HG03108 (cell line): Measurements from ENCODE around the gene OPALIN.
"Not testable (repeated sequence)": the region's sequence is repeated elsewhere in the genome, so short reads cannot be mapped to it uniquely, and the experiment has no call there.

Source experiments
- ATAC-seq: cut with Tn5 transposase; IDR thresholded peaks from one replicate; pipeline ENCODE4 v1.9.1; 2021; ENCODE audit warnings: moderate library complexity; ENCODE audit not compliant: unreplicated experiment

Gene OPALIN

GRCh38 chr10:96339956-96340904 is 18.6 kb downstream of the OPALIN start:
- no peak for ATAC-seq

- no peak for ATAC-seq
Measured at GRCh38 chr10:96339383-96339782, 19.4 kb downstream of the OPALIN start.

GRCh38 chr10:96338279-96338925 is 20.4 kb downstream of the OPALIN start:
- no peak for ATAC-seq

GRCh38 chr10:96337106-96337505 is 21.7 kb downstream of the OPALIN start:
- no peak for ATAC-seq

- no peak for ATAC-seq
Measured at GRCh38 chr10:96334616-96335526, 23.9 kb downstream of the OPALIN start.

GRCh38 chr10:96333101-96333500 is 25.7 kb downstream of the OPALIN start:
- no peak for ATAC-seq

- ATAC-seq, result no peak
Measured at GRCh38 chr10:96327462-96327861, 31.3 kb downstream of the OPALIN start.

- peak; percentile 90 for ATAC-seq
Measured at GRCh38 chr10:96325719-96326373, 33.0 kb downstream of the OPALIN start.

- ATAC-seq, result no peak
Measured at GRCh38 chr10:96324447-96324846, 34.4 kb downstream of the OPALIN start.

- no peak for ATAC-seq
Measured at GRCh38 chr10:96322275-96322674, 36.5 kb downstream of the OPALIN start.

- ATAC-seq, result no peak
Measured at GRCh38 chr10:96321822-96322221, 37.0 kb downstream of the OPALIN start.

- ATAC-seq, result no peak
Measured at GRCh38 chr10:96319754-96320474, 38.9 kb downstream of the OPALIN start.

- ATAC-seq, result no peak
Measured at GRCh38 chr10:96317067-96317833, 41.6 kb downstream of the OPALIN start.

- ATAC-seq, result no peak
Measured at GRCh38 chr10:96313344-96313743, 45.5 kb downstream of the OPALIN start.

GRCh38 chr10:96311180-96311715 is 47.6 kb downstream of the OPALIN start:
- ATAC-seq, result no peak

GRCh38 chr10:96310321-96310669 is 48.5 kb downstream of the OPALIN start:
- no peak for ATAC-seq

- no peak for ATAC-seq
Measured at GRCh38 chr10:96309628-96310320, 49.0 kb downstream of the OPALIN start.

GRCh38 chr10:96308854-96309253 is 49.9 kb downstream of the OPALIN start:
- not testable (repeated sequence) for ATAC-seq
